ENCODE measurements around the gene IL31. TPM values are rescaled to one million over a fixed set of nuclear protein-coding genes. Genes with fewer than 3 reads are reported as not detected.

Gene IL31
- total RNA-seq, 6 donors from 2014 or later, result not detected

DNA sequence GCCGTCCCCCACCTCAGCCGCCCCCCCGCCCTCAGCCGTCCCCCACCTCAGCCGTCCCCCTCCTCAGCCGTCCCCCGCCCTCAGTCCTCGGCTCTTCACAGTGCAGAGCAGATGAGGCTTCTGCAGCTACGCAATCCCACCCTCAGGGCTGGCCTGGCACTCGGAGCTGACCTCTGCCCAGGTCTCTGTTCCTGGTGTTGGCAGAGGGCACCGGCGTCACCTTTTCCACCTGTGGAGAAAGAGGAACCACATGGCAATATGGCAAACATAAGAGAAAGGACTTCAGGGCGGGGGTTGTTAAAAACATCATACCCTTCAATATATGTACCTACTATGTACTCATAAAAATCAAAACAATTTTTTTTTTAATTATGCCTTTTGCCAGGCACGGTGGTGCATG is 49.7 kb downstream of the IL31 start:
- H3K9me3 ChIP-seq, result no peaks in the 10 kb centered on the region
- 90 to 93% methylated on average over 8 of the region's 14 CpGs for WGBS, 2 donors
- H3K27me3 ChIP-seq, result no peaks in the 10 kb centered on the region
- no peak for TF ChIP-seq CTCF (IDR thresholded peaks at IDR 0.05)
- TF ChIP-seq POLR2A (IDR thresholded peaks at IDR 0.05), result no peak
- no peak for TF ChIP-seq EP300 (IDR thresholded peaks at IDR 0.05)
- no peak for TF ChIP-seq POLR2AphosphoS5 (IDR thresholded peaks at IDR 0.05)
- peaks cover 14 to 22% (median 21%) of the 10 kb centered on the region in 4 donors for H3K36me3 ChIP-seq
- no peak overlapping the region for H3K4me3 ChIP-seq
- H3K27ac ChIP-seq, result no peak overlapping the region
- DNase-seq (no peak), ATAC-seq (ENCODE audit: low FRiP score in 2 of 2) (no peak)
- peaks cover 16 to 39% (median 23%) of the 10 kb centered on the region in 4 donors for H3K4me1 ChIP-seq

DNA sequence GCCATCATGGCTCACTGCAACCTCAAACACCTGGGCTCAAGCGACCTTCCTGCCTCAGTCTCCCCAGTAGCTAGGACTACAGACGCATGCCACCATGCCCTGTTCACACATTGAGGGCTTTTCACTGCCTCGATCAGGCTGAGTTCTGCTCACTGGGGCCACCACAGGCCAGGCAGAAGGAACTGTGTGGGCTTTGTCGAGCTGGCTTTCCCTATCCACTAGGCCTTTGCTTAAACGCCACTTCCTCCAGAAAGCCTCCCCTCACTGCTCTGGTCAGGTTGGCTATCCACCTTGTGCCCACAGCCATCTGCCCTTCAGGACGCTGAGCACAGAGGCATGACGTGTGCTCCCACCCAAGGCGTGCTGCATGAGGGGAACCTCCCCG is 50.3 kb downstream of the IL31 start:
- DNase-seq (no peak), ATAC-seq (ENCODE audit: low FRiP score in 2 of 2) (no peak)
- Histone ChIP-seq H3K27ac (no peak overlapping the region), H3K36me3 (peaks cover 9 to 16% (median 15%) of the 10 kb centered on the region in 4 donors), H3K4me3 (no peak overlapping the region), H3K9me3 (no peaks in the 10 kb centered on the region), H3K4me1 (peaks cover 16 to 39% (median 23%) of the 10 kb centered on the region in 4 donors), H3K27me3 (no peaks in the 10 kb centered on the region)
- TF ChIP-seq EP300 (IDR thresholded peaks at IDR 0.05) (no peak), POLR2AphosphoS5 (IDR thresholded peaks at IDR 0.05) (no peak), CTCF (IDR thresholded peaks at IDR 0.05) (no peak), POLR2A (IDR thresholded peaks at IDR 0.05) (no peak)
- WGBS, 2 donors, result 79 to 80% methylated on average over 8 to 9 of the region's 9 CpGs

DNA sequence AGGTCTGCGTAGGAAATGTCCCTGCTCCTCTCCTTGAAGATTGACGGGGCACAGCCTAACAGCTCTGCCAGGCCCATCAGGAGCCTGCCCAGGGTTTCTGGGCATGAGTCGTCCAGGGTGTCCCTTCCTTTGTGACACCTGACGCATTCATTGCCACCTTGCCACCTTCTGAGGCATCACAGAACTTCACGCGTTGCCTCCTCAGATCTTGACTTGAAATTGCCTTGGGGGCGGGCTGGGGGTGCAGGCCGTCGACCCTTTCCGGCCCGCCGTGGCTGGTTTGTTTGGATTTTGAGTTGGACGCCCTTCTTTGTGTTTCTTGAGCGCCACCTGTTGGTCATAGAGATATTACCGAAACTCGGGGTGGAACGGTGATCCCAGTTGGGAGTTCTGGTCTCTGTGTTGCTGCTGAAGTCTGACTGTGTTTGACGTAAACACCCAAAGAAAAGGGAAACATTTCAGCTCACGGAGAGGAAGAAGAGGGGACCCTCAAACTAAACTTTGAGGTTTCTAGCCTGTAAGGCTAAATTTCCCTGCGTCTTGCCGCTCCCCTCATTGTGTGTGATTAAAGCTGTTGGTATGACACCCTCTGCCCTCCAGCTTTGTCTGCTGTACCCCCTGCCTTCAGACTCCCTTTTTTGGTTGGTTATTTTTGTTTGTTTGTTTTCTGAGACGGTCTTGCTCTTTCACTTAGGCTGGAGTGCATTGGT is 50.8 kb downstream of the IL31 start:
- WGBS, 2 donors, result 23 to 30% methylated on average over 8 to 22 of the region's 22 CpGs
- peaks cover 4 to 11% (median 10%) of the 10 kb centered on the region in 4 donors for H3K36me3 ChIP-seq
- no peak overlapping the region for H3K4me3 ChIP-seq
- H3K4me1 ChIP-seq, result peaks cover 16 to 39% (median 23%) of the 10 kb centered on the region in 4 donors
- no peaks in the 10 kb centered on the region for H3K9me3 ChIP-seq
- peak overlapping the region in 1 of 4 donors; percentile 52 for H3K27ac ChIP-seq
- TF ChIP-seq POLR2AphosphoS5 (IDR thresholded peaks at IDR 0.05) (no peak), EP300 (IDR thresholded peaks at IDR 0.05) (no peak), CTCF (IDR thresholded peaks at IDR 0.05) (peak; percentile 51 to 85 (median 82))
- no peaks in the 10 kb centered on the region for H3K27me3 ChIP-seq
- DNase-seq (peak in 1 of 2 donors; percentile 55), ATAC-seq (ENCODE audit: low FRiP score in 2 of 2) (peak; percentile 51 to 78)

Small RNA genes lying within 50 kb of the gene (small RNA-seq; reads per million reads assigned to genes)
- 0.06 to 3.0 (median 0.48) reads per million in 4 donors for gene DIABLO

Other genes with a start within 250 kb of the IL31 start
- 10 to 100 TPM in 4 of 6 donors, 1 to 10 TPM in 2; 4.9 to 14.6 (median 12.7) TPM for gene BCL7A, start 152.3 kb downstream of the IL31 start, total RNA-seq
- 100 to 1,000 TPM in 1 of 6 donors, 10 to 100 TPM in 5; 30.4 to 167 (median 55.0) TPM for gene MLXIP, start 95.5 kb downstream of the IL31 start, total RNA-seq
- 10 to 100 TPM in 2 of 6 donors, 1 to 10 TPM in 3, under 1 TPM in 1; 0.72 to 13.6 (median 5.5) TPM for gene LRRC43, start 8.9 kb upstream of the IL31 start, total RNA-seq
- gene B3GNT4, start 29.5 kb upstream of the IL31 start, total RNA-seq, result under 1 TPM in 3 of 6 donors, not detected in 3; 0.24 to 0.44 (median 0.29) TPM
- gene DIABLO, start 51.8 kb upstream of the IL31 start, total RNA-seq, result 10 to 100 TPM; 27.2 to 61.8 (median 42.1) TPM
- 10 to 100 TPM in 5 of 6 donors, 1 to 10 TPM in 1; 7.3 to 18.5 (median 14.5) TPM for gene VPS33A, start 92.3 kb upstream of the IL31 start, total RNA-seq
- gene CLIP1, start 248.4 kb upstream of the IL31 start, total RNA-seq, result 100 to 1,000 TPM in 4 of 6 donors, 10 to 100 TPM in 2; 78.4 to 152 (median 104) TPM

Measured in upper lobe of left lung (tissue), 6 donors.